ENCODE results near the gene KIZ.

Gene KIZ

GRCh38 chr20:21234324-21234723 is 108.4 kb downstream of the KIZ start:
- no peaks in the 10 kb centered on the region for H3K36me3 ChIP-seq (ENCODE audit: control insufficient read depth, insufficient read depth, low read length)
- no peak overlapping the region for H3K4me3 ChIP-seq (ENCODE audit: insufficient read depth, low read depth, low read length, poor library complexity, severe bottlenecking)
- no peak overlapping the region for H3K27ac ChIP-seq (ENCODE audit: insufficient read depth, low read length, poor library complexity, severe bottlenecking)
- DNase-seq = no peak
- no peaks in the 10 kb centered on the region for H3K4me1 ChIP-seq (ENCODE audit: control insufficient read depth, insufficient read depth, low read length, poor library complexity, severe bottlenecking)
- H3K27me3 ChIP-seq (replicated peaks; ENCODE audit: control insufficient read depth, insufficient read depth, low read length, poor library complexity, severe bottlenecking) = no peaks in the 10 kb centered on the region
- no peaks in the 10 kb centered on the region for H3K9me3 ChIP-seq (ENCODE audit: control insufficient read depth, low read length)

GRCh38 chr20:21234806-21235483 is 109.1 kb downstream of the KIZ start:
- no peak overlapping the region for H3K27ac ChIP-seq (ENCODE audit: insufficient read depth, low read length, poor library complexity, severe bottlenecking)
- H3K9me3 ChIP-seq (ENCODE audit: control insufficient read depth, low read length) = no peaks in the 10 kb centered on the region
- H3K36me3 ChIP-seq (ENCODE audit: control insufficient read depth, insufficient read depth, low read length) = no peaks in the 10 kb centered on the region
- no peak overlapping the region for H3K4me3 ChIP-seq (ENCODE audit: insufficient read depth, low read depth, low read length, poor library complexity, severe bottlenecking)
- no peak for DNase-seq
- H3K4me1 ChIP-seq (ENCODE audit: control insufficient read depth, insufficient read depth, low read length, poor library complexity, severe bottlenecking) = no peaks in the 10 kb centered on the region
- H3K27me3 ChIP-seq (replicated peaks; ENCODE audit: control insufficient read depth, insufficient read depth, low read length, poor library complexity, severe bottlenecking) = no peaks in the 10 kb centered on the region

GRCh38 chr20:21235484-21236445 is 109.9 kb downstream of the KIZ start:
- H3K4me3 ChIP-seq (ENCODE audit: insufficient read depth, low read depth, low read length, poor library complexity, severe bottlenecking) = no peak overlapping the region
- H3K27me3 ChIP-seq (replicated peaks; ENCODE audit: control insufficient read depth, insufficient read depth, low read length, poor library complexity, severe bottlenecking) = no peaks in the 10 kb centered on the region
- no peaks in the 10 kb centered on the region for H3K4me1 ChIP-seq (ENCODE audit: control insufficient read depth, insufficient read depth, low read length, poor library complexity, severe bottlenecking)
- H3K36me3 ChIP-seq (ENCODE audit: control insufficient read depth, insufficient read depth, low read length) = no peaks in the 10 kb centered on the region
- no peak overlapping the region for H3K27ac ChIP-seq (ENCODE audit: insufficient read depth, low read length, poor library complexity, severe bottlenecking)
- H3K9me3 ChIP-seq (ENCODE audit: control insufficient read depth, low read length) = no peaks in the 10 kb centered on the region
- DNase-seq = peak; percentile 18 to 47 (median 20)

- no peak for DNase-seq
- no peaks in the 10 kb centered on the region for H3K27me3 ChIP-seq (replicated peaks; ENCODE audit: control insufficient read depth, insufficient read depth, low read length, poor library complexity, severe bottlenecking)
- no peaks in the 10 kb centered on the region for H3K4me1 ChIP-seq (ENCODE audit: control insufficient read depth, insufficient read depth, low read length, poor library complexity, severe bottlenecking)
- H3K27ac ChIP-seq (ENCODE audit: insufficient read depth, low read length, poor library complexity, severe bottlenecking) = no peak overlapping the region
- H3K4me3 ChIP-seq (ENCODE audit: insufficient read depth, low read depth, low read length, poor library complexity, severe bottlenecking) = no peak overlapping the region
- H3K9me3 ChIP-seq (ENCODE audit: control insufficient read depth, low read length) = no peaks in the 10 kb centered on the region
- no peaks in the 10 kb centered on the region for H3K36me3 ChIP-seq (ENCODE audit: control insufficient read depth, insufficient read depth, low read length)
These were observed 112.3 kb downstream of the KIZ start for GRCh38 chr20:21237956-21238799.

GRCh38 chr20:21238818-21239536 is 113.1 kb downstream of the KIZ start:
- no peak overlapping the region for H3K27ac ChIP-seq (ENCODE audit: insufficient read depth, low read length, poor library complexity, severe bottlenecking)
- peaks cover 5% of the 10 kb centered on the region for H3K36me3 ChIP-seq (ENCODE audit: control insufficient read depth, insufficient read depth, low read length)
- no peaks in the 10 kb centered on the region for H3K4me1 ChIP-seq (ENCODE audit: control insufficient read depth, insufficient read depth, low read length, poor library complexity, severe bottlenecking)
- DNase-seq = no peak
- no peaks in the 10 kb centered on the region for H3K9me3 ChIP-seq (ENCODE audit: control insufficient read depth, low read length)
- no peaks in the 10 kb centered on the region for H3K27me3 ChIP-seq (replicated peaks; ENCODE audit: control insufficient read depth, insufficient read depth, low read length, poor library complexity, severe bottlenecking)
- H3K4me3 ChIP-seq (ENCODE audit: insufficient read depth, low read depth, low read length, poor library complexity, severe bottlenecking) = no peak overlapping the region

- no peaks in the 10 kb centered on the region for H3K9me3 ChIP-seq (ENCODE audit: control insufficient read depth, low read length)
- no peaks in the 10 kb centered on the region for H3K27me3 ChIP-seq (replicated peaks; ENCODE audit: control insufficient read depth, insufficient read depth, low read length, poor library complexity, severe bottlenecking)
- H3K4me3 ChIP-seq (ENCODE audit: insufficient read depth, low read depth, low read length, poor library complexity, severe bottlenecking) = no peak overlapping the region
- no peaks in the 10 kb centered on the region for H3K4me1 ChIP-seq (ENCODE audit: control insufficient read depth, insufficient read depth, low read length, poor library complexity, severe bottlenecking)
- no peak for DNase-seq
- no peak overlapping the region for H3K27ac ChIP-seq (ENCODE audit: insufficient read depth, low read length, poor library complexity, severe bottlenecking)
- peaks cover 11% of the 10 kb centered on the region for H3K36me3 ChIP-seq (ENCODE audit: control insufficient read depth, insufficient read depth, low read length)
These were observed 114.5 kb downstream of the KIZ start for GRCh38 chr20:21240394-21240793.

GRCh38 chr20:21241406-21241805 is 115.5 kb downstream of the KIZ start:
- H3K27ac ChIP-seq (ENCODE audit: insufficient read depth, low read length, poor library complexity, severe bottlenecking) = no peak overlapping the region
- no peak for DNase-seq
- H3K9me3 ChIP-seq (ENCODE audit: control insufficient read depth, low read length) = no peaks in the 10 kb centered on the region
- no peaks in the 10 kb centered on the region for H3K4me1 ChIP-seq (ENCODE audit: control insufficient read depth, insufficient read depth, low read length, poor library complexity, severe bottlenecking)
- no peaks in the 10 kb centered on the region for H3K27me3 ChIP-seq (replicated peaks; ENCODE audit: control insufficient read depth, insufficient read depth, low read length, poor library complexity, severe bottlenecking)
- peaks cover 11% of the 10 kb centered on the region for H3K36me3 ChIP-seq (ENCODE audit: control insufficient read depth, insufficient read depth, low read length)
- H3K4me3 ChIP-seq (ENCODE audit: insufficient read depth, low read depth, low read length, poor library complexity, severe bottlenecking) = no peak overlapping the region

GRCh38 chr20:21243811-21244210 is 117.9 kb downstream of the KIZ start:
- DNase-seq = no peak
- no peaks in the 10 kb centered on the region for H3K27me3 ChIP-seq (replicated peaks; ENCODE audit: control insufficient read depth, insufficient read depth, low read length, poor library complexity, severe bottlenecking)
- peaks cover 11% of the 10 kb centered on the region for H3K36me3 ChIP-seq (ENCODE audit: control insufficient read depth, insufficient read depth, low read length)
- no peak overlapping the region for H3K4me3 ChIP-seq (ENCODE audit: insufficient read depth, low read depth, low read length, poor library complexity, severe bottlenecking)
- H3K4me1 ChIP-seq (ENCODE audit: control insufficient read depth, insufficient read depth, low read length, poor library complexity, severe bottlenecking) = no peaks in the 10 kb centered on the region
- no peaks in the 10 kb centered on the region for H3K9me3 ChIP-seq (ENCODE audit: control insufficient read depth, low read length)
- H3K27ac ChIP-seq (ENCODE audit: insufficient read depth, low read length, poor library complexity, severe bottlenecking) = no peak overlapping the region

- no peak overlapping the region for H3K4me3 ChIP-seq (ENCODE audit: insufficient read depth, low read depth, low read length, poor library complexity, severe bottlenecking)
- H3K9me3 ChIP-seq (ENCODE audit: control insufficient read depth, low read length) = no peaks in the 10 kb centered on the region
- H3K4me1 ChIP-seq (ENCODE audit: control insufficient read depth, insufficient read depth, low read length, poor library complexity, severe bottlenecking) = no peaks in the 10 kb centered on the region
- peaks cover 11% of the 10 kb centered on the region for H3K36me3 ChIP-seq (ENCODE audit: control insufficient read depth, insufficient read depth, low read length)
- no peak overlapping the region for H3K27ac ChIP-seq (ENCODE audit: insufficient read depth, low read length, poor library complexity, severe bottlenecking)
- DNase-seq = no peak
- no peaks in the 10 kb centered on the region for H3K27me3 ChIP-seq (replicated peaks; ENCODE audit: control insufficient read depth, insufficient read depth, low read length, poor library complexity, severe bottlenecking)
These were observed 118.9 kb downstream of the KIZ start for GRCh38 chr20:21244808-21245207.
